Measurements from ENCODE around the gene MAP1LC3B2.

The MAP1LC3B2 gene

DNA sequence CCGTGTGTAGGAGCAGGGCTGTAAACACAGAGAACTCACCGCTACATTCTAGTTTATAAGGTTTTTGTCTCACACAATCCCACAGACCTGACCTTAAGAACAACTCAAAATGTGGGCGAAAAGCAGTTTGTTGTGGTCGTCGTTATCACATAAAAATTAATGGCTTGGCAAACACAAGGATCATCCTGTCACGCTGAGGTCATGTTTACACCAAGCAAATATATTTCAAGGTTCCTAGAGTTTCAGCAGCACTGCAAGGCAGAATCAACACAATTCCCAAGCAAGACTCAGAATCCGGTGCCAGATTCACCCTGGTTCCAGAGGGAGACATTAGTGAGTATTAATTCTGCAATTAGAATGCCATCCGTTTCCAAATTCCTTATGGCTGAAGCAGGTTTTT, 30.1 kb upstream of the MAP1LC3B2 start:
- DNase-seq (ENCODE audit: low read depth in 2 of 2), result peak in 1 of 2 donors; percentile 69
- TF ChIP-seq, protein P1, sequence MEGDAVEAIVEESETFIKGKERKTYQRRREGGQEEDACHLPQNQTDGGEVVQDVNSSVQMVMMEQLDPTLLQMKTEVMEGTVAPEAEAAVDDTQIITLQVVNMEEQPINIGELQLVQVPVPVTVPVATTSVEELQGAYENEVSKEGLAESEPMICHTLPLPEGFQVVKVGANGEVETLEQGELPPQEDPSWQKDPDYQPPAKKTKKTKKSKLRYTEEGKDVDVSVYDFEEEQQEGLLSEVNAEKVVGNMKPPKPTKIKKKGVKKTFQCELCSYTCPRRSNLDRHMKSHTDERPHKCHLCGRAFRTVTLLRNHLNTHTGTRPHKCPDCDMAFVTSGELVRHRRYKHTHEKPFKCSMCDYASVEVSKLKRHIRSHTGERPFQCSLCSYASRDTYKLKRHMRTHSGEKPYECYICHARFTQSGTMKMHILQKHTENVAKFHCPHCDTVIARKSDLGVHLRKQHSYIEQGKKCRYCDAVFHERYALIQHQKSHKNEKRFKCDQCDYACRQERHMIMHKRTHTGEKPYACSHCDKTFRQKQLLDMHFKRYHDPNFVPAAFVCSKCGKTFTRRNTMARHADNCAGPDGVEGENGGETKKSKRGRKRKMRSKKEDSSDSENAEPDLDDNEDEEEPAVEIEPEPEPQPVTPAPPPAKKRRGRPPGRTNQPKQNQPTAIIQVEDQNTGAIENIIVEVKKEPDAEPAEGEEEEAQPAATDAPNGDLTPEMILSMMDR (IDR thresholded peaks at IDR 0.05; ENCODE audit: low read depth, low read length), result no peak
- no peak overlapping the region for H3K4me3 ChIP-seq (replicated peaks in 1 of 2; ENCODE audit: low read depth in 2 of 2, low read length in 2 of 2)

DNA sequence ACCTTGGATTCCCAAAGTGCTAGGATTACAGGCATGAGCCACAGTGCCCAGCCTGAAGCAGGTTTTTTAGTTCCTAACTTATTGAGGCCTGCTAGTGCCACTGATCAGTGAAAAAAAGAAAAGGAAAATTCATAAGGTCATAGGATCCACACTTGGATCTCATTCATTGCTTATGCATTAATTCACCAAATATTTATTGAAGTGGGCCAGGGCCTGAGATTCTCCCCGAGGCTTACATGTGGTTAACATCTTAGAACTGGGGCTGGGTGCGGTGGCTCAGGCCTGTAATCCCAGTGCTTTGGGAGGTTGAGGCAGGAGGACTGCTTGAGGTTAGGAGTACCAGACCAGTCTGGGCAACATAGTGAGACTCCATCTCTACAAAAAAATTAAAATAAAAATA, 29.5 kb upstream of the MAP1LC3B2 start:
- DNase-seq (ENCODE audit: low read depth in 2 of 2), result no peak
- TF ChIP-seq, protein P1 (IDR thresholded peaks at IDR 0.05; ENCODE audit: low read depth, low read length), result no peak
- H3K4me3 ChIP-seq (replicated peaks in 1 of 2; ENCODE audit: low read depth in 2 of 2, low read length in 2 of 2), result no peak overlapping the region

DNA sequence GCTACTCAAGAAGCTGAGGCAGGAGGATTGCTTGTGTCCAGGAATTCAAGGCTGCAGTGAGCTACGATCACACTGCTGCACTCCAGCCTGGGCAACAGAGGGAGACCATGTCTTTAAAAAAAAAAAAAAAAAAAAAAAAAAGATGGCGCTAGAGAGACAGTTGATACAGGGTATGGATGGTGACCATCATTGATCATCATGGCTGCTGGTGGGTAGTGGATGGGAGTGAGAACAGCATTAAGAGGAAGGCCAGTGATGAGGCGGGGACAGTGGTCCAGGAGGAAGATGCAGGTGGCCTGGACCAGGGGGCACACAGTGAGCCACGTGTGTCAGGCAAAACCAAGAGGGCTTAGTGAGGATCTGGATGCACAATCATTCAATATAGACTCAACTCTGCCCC, 26.8 kb upstream of the MAP1LC3B2 start:
- DNase-seq (ENCODE audit: low read depth in 2 of 2), result no peak
- H3K4me3 ChIP-seq (replicated peaks in 1 of 2; ENCODE audit: low read depth in 2 of 2, low read length in 2 of 2), result no peak overlapping the region
- TF ChIP-seq, protein P1 (IDR thresholded peaks at IDR 0.05; ENCODE audit: low read depth, low read length), result no peak

DNA sequence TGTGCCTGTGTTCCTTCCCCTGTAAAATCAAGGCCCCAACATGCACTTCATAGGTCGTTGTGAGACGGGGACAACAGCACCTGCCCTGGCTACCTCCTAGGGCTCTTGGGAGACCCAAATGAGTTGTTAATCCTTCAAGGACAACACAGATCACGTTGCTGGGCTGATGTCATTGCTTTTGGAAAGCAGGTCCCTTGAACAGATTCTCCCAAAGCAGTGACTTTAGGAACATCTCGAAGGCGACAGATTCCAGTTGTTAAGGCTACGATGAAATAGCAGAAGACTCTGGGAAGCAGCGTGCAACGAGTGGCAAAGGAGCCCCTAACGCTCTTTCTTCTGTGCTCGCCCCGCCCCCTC, 26.2 kb upstream of the MAP1LC3B2 start:
- TF ChIP-seq, protein P1 (IDR thresholded peaks at IDR 0.05; ENCODE audit: low read depth, low read length), result no peak
- DNase-seq (ENCODE audit: low read depth in 2 of 2), result no peak
- peak overlapping the region; percentile 22 to 55 for H3K4me3 ChIP-seq (replicated peaks in 1 of 2; ENCODE audit: low read depth in 2 of 2, low read length in 2 of 2)

DNA sequence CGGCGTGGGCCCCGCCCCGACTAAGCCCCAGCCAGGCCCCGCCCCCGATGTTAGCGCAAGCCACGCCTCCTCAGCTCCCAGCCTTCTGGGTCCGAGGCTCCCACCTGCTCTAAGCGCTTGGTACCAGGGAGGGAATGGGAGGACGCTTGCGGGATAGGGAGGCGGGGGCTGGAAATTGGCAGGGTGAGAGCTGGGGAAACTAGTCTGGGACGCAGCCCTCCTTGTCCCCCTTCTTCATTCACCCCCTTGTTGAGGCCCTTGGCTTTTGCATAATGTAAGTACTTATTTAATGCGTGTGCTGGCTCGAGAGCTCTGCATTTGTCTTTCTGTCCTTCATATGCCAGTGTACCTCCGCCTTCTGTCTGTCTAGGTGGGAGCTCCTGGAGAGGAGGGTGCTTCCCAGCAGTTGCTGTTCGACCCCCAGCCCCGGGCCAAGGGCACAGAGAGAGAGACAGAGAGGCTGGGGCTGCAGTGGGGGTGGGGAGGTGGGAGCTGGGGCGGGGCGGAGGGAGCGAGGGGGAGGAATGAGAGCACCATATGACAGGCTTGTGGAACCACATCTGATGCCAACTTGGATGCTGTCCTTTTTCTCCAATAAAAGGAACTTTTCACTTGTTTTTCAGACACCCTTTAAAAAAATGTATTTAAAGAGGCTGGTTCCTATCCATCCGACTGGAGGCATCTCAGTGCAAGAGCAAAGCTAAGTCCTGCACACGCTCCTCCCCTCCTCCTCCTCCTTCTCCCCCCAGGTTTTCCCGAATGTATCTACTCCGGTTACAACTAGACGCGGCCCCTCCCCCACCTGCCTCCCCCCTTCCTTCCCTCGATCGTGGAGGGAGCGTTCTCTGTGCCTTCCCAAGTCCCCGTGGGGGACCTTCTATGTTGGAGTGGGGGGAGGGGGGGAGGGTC, 25.6 kb upstream of the MAP1LC3B2 start:
- H3K4me3 ChIP-seq (replicated peaks in 1 of 2; ENCODE audit: low read depth in 2 of 2, low read length in 2 of 2), result peak overlapping the region; percentile 50 to 55
- TF ChIP-seq, protein P1 (IDR thresholded peaks at IDR 0.05; ENCODE audit: low read depth, low read length), result no peak
- peak; percentile 47 to 82 for DNase-seq (ENCODE audit: low read depth in 2 of 2)

DNA sequence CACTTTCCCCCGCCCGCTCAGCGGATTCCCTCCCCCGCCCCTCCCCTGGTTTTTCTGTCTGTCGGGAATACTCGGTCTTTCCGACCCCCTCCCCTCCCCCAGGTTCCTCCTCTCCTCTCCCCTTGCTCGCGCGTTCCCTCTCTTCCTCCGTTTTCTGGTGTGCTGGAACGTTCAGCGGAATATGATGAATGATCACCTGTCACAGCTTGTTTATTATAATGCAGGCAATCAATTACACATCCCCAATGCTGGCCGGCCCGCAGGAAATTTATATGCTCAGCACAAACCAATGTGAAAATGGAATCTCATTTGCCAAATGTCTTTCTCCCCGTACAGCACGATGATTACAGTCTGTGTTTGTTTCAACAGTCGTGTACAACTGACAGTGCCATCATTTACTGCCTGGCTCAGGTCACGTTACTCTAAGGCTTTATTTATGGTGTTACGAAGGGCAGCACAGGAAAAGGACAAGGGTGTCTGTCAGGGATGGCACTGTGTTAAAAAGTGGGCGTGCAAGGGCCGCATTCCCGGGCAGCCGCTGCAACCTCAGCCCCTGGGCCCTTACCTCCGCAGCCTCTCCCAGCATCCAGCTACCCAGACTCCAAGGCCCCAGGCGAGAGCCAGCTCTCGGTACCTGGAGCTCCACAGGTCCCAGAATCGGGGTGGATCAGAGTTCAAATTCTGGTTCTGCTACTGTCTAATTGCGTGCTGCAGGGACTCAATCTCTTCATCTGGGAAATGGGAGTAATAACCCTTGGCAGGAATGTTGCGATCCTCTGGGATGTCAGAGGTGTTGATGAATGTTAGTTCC, 24.7 kb upstream of the MAP1LC3B2 start:
- TF ChIP-seq, protein P1 (IDR thresholded peaks at IDR 0.05; ENCODE audit: low read depth, low read length), result no peak
- no peak for DNase-seq (ENCODE audit: low read depth in 2 of 2)
- peak overlapping the region; percentile 50 to 55 for H3K4me3 ChIP-seq (replicated peaks in 1 of 2; ENCODE audit: low read depth in 2 of 2, low read length in 2 of 2)

Data from cardiac fibroblast (primary cell).